Kidney epithelial cell (primary cell): ENCODE data around the gene RCAN1. TPM values are rescaled to one million over a fixed set of nuclear protein-coding genes. Genes with fewer than 3 reads are reported as not detected.
"Not testable (repeated sequence)": the region's sequence is repeated elsewhere in the genome, so short reads cannot be mapped to it uniquely, and the experiment has no call there.

ENCODE experiments used
- DNase-seq: peaks from one replicate; pipeline ENCODE4 v3.0.0-alpha.2; 2010; ENCODE audit warnings: low read depth
- H3K27me3 ChIP-seq: 2 replicates; pipeline ENCODE4 v1.6.0; 2011; ENCODE audit warnings: low read length; ENCODE audit not compliant: control insufficient read depth, insufficient read depth
- H3K36me3 ChIP-seq: 2 replicates; pipeline ENCODE4 v1.5.1; 2011; ENCODE audit warnings: low read length; ENCODE audit not compliant: control insufficient read depth, insufficient read depth
- H3K4me3 ChIP-seq: 2 replicates; pipeline ENCODE4 v1.5.1; 2011; ENCODE audit warnings: low read depth, mild to moderate bottlenecking, control low read depth, low read length
- total RNA-seq: library from RNA; depleted of rRNA; stranded (reverse); fragments of >200 nt; gene quantifications from 2 replicates; pipeline ENCODE4 v1.2.3, GENCODE V29; 2015
- TF ChIP-seq, protein P1 (sequence below): IDR thresholded peaks from 2 replicates; pipeline ENCODE4 v1.5.1; 2011; ENCODE audit warnings: mild to moderate bottlenecking, moderate library complexity, low read length, control low read depth, inconsistent platforms; ENCODE audit not compliant: insufficient read depth, poor library complexity, severe bottlenecking

RCAN1 gene
- total RNA-seq, 1 donor from 2014 or later: 82.4 TPM

DNA sequence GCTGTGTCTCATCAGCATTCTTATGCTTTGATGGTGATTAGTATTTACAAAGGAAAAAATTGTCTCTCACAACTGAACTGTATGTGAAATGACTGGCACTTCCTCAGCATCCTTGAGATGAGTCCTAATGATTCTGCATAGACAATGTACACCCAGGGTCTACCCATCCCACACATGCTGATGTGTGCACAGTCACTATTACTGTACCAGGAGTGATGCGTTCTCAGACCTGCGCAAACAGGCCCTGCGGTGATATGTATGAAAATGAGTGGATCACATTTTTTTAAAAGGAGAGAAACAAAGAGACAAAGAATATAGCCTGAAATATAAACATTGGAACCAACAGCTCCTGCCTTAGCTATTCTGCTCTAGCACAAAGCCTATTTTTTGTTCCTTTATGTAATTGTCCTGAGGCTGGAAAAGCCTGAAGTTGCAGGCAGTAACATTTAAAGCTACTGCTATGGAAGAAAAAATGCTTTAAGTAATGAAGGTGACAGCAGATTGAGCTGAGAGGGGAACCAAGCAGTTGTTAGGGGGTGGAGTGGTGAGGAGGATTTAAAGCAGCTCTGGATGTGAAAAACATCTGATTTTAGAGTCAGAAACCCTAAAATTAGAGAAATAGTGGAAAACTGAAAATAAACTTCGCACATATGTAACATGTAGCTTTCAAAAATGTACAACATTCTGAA, 5.5 kb downstream of the RCAN1 start:
- TF ChIP-seq, protein P1, sequence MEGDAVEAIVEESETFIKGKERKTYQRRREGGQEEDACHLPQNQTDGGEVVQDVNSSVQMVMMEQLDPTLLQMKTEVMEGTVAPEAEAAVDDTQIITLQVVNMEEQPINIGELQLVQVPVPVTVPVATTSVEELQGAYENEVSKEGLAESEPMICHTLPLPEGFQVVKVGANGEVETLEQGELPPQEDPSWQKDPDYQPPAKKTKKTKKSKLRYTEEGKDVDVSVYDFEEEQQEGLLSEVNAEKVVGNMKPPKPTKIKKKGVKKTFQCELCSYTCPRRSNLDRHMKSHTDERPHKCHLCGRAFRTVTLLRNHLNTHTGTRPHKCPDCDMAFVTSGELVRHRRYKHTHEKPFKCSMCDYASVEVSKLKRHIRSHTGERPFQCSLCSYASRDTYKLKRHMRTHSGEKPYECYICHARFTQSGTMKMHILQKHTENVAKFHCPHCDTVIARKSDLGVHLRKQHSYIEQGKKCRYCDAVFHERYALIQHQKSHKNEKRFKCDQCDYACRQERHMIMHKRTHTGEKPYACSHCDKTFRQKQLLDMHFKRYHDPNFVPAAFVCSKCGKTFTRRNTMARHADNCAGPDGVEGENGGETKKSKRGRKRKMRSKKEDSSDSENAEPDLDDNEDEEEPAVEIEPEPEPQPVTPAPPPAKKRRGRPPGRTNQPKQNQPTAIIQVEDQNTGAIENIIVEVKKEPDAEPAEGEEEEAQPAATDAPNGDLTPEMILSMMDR: no peak
- Histone ChIP-seq H3K4me3 (no peak overlapping the region), H3K27me3 (no peaks in the 10 kb centered on the region), H3K36me3 (no peaks in the 10 kb centered on the region)
- DNase-seq: no peak

DNA sequence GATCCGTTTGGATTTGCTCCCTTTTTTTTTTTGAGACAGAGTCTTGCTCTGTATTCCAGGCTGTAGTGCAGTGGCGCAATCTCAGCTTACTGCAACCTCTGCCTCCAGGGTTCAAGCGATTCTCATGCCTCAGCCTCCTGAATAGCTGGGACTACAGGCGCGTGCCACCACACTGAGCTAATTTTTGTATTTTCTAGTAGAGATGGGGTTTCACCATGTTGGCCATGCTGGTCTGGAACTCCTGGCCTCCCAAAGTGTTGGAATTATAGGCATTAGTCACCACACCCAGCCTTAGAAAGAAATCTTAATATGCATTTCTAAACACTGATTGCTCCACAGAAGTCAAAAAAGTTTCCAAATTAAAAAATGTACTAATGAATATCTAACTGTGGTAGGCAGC, 7.5 kb downstream of the RCAN1 start:
- H3K4me3 ChIP-seq, H3K27me3 ChIP-seq, H3K36me3 ChIP-seq, DNase-seq: not testable (repeated sequence)

DNA sequence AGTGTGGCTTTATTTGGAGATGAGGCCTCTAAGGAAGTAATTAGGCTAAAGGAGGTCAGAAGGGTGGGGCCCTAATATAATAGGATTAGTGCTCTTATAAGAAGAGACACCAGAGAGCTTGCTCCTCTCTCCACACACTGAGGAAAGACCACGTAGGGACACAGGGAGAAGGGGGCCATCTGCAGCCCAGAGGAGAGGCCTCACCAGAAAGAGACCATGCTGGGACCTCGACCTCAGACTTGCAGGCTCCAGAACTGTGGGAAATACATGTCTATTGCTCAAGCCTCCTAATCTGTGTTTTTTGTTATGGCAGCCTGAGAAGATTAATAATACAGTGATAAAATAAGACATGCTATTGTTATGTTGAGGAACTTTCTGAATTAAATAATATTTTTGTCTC, 8.3 kb downstream of the RCAN1 start:
- TF ChIP-seq, protein P1: no peak
- Histone ChIP-seq H3K36me3 (no peaks in the 10 kb centered on the region), H3K27me3 (no peaks in the 10 kb centered on the region), H3K4me3 (no peak overlapping the region)
- no peak for DNase-seq

DNA sequence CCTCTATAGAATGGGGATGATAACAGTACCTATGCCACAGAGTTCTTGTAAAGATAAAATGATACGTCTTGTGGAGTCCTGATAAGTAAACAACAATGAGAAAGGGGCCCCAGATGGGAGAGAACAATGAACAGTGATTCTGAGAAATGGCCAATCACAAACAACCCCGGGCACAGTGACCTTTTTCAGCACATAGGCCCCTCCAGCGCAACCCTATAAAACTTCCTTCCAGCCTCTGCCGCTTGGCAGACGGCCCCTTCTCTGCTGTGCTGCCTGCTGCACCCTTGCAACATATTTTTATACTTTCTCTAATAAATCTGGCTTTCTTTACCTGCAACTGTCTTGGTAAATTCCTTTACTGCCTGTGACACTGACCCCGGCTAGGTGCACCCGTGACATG, 8.9 kb downstream of the RCAN1 start:
- DNase-seq: no peak

DNA sequence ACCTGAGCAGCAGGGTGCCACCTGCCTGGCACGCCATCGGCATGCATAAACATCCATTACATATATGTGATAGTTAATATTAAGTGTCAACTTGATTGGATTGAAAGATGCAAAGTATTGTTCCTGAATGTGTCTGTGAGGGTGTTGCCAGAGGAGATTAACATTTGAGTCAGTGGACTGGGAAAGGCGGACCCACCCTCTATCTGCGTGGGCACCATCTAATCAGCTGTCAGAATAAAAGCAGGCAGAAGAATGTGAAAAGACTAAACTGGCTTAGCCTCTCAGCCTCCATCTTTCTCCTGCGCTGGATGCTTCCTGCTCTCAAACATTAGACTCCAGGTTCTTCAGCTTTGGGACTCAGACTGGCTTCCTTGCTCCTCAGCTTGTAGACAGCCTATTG, 10.0 kb downstream of the RCAN1 start:
- not testable (repeated sequence) for H3K27me3 ChIP-seq, H3K4me3 ChIP-seq, H3K36me3 ChIP-seq, DNase-seq

More for the DNA sequence above, 8.9 kb downstream of the RCAN1 start:
- TF ChIP-seq, protein P1: no peak
- no peaks in the 10 kb centered on the region for H3K27me3 ChIP-seq
- H3K4me3 ChIP-seq: no peak overlapping the region
- H3K36me3 ChIP-seq: no peaks in the 10 kb centered on the region

DNA sequence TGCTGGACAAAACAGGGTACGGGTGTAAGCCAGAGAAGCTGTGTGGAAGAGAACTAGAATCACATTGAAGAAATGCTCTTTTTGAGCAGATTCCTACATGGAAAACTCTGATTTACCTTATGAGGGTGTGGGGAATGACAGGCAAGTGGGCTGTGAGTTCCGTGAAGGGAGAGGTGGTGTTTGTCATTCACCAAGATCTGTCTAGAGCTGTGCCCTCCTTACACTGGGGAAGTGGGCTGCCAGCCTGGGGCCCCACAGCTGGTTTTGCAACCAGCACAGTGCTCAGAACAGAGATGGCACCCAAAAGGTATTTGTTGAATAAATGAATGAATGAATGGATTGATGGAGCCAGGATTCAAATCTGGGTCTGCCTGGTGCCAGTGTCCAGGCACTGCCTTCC, 10.4 kb downstream of the RCAN1 start:
- TF ChIP-seq, protein P1: no peak
- H3K4me3 ChIP-seq: no peak overlapping the region
- H3K36me3 ChIP-seq: no peaks in the 10 kb centered on the region
- H3K27me3 ChIP-seq: no peaks in the 10 kb centered on the region
- no peak for DNase-seq

DNA sequence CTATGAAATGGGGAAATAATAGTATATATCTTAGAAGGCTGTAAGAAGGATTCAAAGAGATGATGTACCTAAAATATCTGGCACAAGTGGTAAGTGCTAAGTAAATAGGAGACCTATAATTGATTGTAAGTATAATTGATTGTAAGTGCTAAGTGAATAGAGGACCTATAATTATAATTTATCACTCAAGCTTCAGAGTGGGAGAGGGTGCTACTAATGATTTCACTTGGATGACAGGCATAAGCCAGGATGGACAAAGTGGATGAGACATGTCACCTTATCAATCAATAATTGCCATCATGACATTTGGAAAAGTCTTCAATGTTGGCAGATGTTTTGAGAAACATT, 11.2 kb downstream of the RCAN1 start:
- DNase-seq: no peak
- H3K36me3 ChIP-seq: no peaks in the 10 kb centered on the region
- H3K4me3 ChIP-seq: no peak overlapping the region
- H3K27me3 ChIP-seq: no peaks in the 10 kb centered on the region
- TF ChIP-seq, protein P1: no peak
